Left ventricle myocardium inferior (tissue), 1 donor: ENCODE data around the gene SLX9. TPM values are rescaled to one million over a fixed set of nuclear protein-coding genes. Genes with fewer than 3 reads are reported as not detected.
A peak's percentile ranks its signal among the peaks of the same experiment; 100 is the strongest.

Source experiments
- DNase-seq: peaks from one replicate; pipeline ENCODE4 v3.0.0-alpha.2; 2020
- H3K27ac ChIP-seq: fragments of 200-600 bp; replicated peaks from 2 replicates; pipeline ENCODE4 v1.8.0; 2021
- H3K27me3 ChIP-seq: fragments of 200-600 bp; 2 replicates; pipeline ENCODE4 v1.8.0; 2021; ENCODE audit warnings: low read depth
- H3K36me3 ChIP-seq: fragments of 200-600 bp; 2 replicates; pipeline ENCODE4 v1.8.0; 2021
- H3K4me1 ChIP-seq: fragments of 200-600 bp; 2 replicates; pipeline ENCODE4 v1.8.0; 2021
- H3K4me3 ChIP-seq: fragments of 200-600 bp; 2 replicates; pipeline ENCODE4 v1.8.0; 2021; ENCODE audit warnings: mild to moderate bottlenecking, moderate library complexity
- H3K9me3 ChIP-seq: fragments of 200-600 bp; replicated peaks from 2 replicates; pipeline ENCODE4 v1.8.0; 2021
- intact Hi-C: fragments of 100-400 bp; cut with micrococcal nuclease; formaldehyde crosslinking; loops from one replicate; pipeline ENCODE4 v1.11.0; 2022
- total RNA-seq: library from RNA; stranded (reverse); fragmentation: NEBNext Ultra II Directional; extraction: Animal tissue kit (Norgen Biotek cat#: 25700); gene quantifications from one replicate; pipeline ENCODE4 v1.2.1, GENCODE V29; 2021
- TF ChIP-seq, protein P1 (sequence below): fragments of 200-600 bp; IDR thresholded peaks from 2 replicates; pipeline ENCODE4 v1.8.0; 2021; ENCODE audit warnings: antibody characterized with exemption, mild to moderate bottlenecking, borderline replicate concordance
- donor health status: DM: no; HTN: yes; CAD: no; lungs with severe emphysema.

SLX9 gene
- total RNA-seq, 1 donor from 2014 or later, result 70.7 TPM

DNA sequence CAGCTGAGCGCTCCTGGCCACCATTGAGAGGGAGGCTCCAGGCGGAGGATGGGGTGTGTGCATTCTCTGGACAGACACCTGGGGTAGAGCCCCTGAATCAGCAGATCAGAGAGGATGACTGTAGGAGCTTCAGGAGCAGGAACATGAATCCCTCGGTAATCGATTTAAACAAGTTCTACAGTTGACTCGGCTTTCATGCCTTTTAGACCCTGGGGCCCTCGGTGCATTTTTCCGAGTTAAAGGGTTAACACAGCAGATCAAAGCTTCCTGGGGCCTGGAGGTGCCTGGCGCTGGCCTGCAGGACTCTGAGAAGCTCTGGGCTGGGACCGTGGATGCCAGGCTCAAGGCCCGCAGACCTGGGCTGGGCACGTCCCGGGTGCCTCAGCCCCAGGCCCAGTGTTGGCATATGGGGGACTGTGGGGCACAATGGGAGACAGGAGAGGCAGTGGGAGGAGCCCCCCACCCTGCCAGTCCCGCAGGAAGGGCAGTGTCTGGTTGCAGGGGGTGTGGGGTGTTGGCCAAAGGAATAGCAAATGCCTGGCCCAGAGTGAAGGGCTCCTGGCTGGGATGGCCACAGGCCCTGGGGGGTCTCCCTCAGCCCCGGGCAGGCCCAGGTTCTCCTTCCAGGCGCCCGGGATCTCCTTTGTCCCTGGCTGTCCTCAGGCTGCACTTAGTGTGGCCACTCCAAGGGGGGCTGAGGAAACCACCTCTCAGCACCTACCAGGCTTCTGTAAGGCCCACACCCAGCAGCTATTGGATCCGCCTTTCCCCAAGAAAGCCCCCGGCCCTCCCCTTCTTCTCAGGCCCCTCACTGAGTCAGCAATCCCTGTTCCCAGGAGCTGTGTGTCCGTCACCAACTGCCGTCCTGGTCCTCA lies 40.1 kb downstream of the SLX9 start:
- DNase-seq, result no peak
- H3K27me3 ChIP-seq, result no peaks in the 10 kb centered on the region
- intact Hi-C loops, result no loop called here
- TF ChIP-seq, protein P1, sequence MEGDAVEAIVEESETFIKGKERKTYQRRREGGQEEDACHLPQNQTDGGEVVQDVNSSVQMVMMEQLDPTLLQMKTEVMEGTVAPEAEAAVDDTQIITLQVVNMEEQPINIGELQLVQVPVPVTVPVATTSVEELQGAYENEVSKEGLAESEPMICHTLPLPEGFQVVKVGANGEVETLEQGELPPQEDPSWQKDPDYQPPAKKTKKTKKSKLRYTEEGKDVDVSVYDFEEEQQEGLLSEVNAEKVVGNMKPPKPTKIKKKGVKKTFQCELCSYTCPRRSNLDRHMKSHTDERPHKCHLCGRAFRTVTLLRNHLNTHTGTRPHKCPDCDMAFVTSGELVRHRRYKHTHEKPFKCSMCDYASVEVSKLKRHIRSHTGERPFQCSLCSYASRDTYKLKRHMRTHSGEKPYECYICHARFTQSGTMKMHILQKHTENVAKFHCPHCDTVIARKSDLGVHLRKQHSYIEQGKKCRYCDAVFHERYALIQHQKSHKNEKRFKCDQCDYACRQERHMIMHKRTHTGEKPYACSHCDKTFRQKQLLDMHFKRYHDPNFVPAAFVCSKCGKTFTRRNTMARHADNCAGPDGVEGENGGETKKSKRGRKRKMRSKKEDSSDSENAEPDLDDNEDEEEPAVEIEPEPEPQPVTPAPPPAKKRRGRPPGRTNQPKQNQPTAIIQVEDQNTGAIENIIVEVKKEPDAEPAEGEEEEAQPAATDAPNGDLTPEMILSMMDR, result no peak
- H3K36me3 ChIP-seq, result peaks cover 24% of the 10 kb centered on the region
- peaks cover 30% of the 10 kb centered on the region for H3K4me1 ChIP-seq
- peak overlapping the region; percentile 8 for H3K27ac ChIP-seq
- no peaks in the 10 kb centered on the region for H3K9me3 ChIP-seq
- H3K4me3 ChIP-seq, result no peak overlapping the region

DNA sequence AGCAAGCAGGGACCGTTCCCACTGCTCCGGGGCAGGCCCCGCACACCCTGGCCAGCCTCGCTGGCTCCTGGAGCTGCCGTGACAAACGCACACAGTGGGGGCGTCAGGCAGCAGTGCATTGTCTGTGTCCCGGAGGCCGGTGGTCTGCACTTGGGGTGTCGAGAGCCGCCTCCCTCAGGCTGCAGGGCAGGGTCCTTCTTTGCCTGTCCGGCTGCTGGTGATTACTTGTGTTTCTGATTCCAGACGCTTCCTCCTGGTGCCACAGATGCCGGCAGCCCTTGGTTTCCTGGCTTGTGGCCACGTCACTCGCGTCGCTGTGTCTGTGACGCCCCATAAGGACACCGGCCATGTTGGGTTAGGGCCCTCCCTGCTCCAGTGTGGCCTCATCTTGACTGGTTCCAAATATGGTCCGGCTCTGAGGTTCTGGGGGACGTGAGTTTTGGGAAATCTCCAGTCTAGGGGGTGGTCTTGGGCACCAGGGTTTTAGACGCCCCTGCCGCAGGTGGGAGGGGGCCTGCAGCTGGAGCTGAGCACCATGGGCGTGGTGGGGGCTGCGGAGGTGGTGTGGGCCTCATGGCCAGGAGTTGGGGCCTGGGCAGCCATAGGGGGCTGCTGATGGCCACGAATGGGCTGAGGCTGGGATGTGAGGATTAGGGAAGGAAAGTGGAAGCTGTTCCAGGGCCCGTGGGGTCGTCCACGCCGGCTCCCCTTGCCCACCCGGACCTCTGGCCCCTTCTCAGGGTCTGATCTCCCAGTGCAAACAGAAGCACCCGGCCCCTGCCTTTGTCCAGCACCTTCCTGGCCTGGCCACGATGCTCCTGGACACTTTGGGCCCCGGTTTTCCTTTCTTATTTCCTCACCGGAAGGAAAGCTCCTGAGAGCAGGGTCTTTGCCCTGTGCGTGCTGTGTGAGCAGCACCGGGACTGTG lies 41.0 kb downstream of the SLX9 start:
- Histone ChIP-seq H3K27me3 (no peaks in the 10 kb centered on the region), H3K9me3 (no peaks in the 10 kb centered on the region), H3K4me1 (peaks cover 39% of the 10 kb centered on the region), H3K27ac (peak overlapping the region; percentile 8), H3K36me3 (peaks cover 18% of the 10 kb centered on the region), H3K4me3 (no peak overlapping the region)
- TF ChIP-seq, protein P1, result no peak
- intact Hi-C loops, result no loop called here
- DNase-seq, result no peak

DNA sequence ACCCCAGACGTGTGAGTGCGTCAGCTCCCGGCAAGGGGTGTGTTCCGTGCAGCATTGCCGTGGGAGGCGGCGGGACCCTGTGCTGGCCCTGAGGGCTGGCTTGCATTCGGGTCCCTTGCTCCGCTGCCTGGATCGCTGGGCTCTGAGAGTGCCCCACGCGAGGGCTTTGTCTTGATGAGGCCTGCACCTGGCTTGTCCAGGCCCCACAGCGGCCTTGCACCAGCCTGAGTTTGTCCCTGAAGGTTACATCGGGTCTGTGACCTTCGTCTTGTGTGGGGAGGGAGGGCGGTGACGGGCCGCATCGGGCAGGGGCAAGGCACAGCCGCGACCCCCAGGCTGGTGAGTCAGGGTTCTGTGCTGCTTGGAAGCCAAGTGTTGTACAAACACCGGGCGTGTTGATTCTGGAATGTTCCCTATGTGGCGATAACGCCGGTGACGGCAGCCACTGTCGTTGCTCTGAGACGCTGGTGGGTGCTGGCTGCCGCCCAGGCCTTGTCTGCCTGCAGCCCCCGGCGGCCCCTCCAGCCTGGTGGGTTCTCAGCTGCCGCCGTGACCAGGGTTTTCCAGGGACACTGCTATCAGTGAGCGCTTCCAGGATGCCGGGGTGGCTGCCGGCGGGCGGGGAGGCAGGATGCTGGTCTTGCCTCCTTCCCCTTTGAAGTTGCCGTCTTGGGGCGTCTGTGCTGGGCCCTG lies 42.9 kb downstream of the SLX9 start:
- Histone ChIP-seq H3K36me3 (peaks cover 3% of the 10 kb centered on the region), H3K27me3 (no peaks in the 10 kb centered on the region), H3K9me3 (no peaks in the 10 kb centered on the region), H3K4me3 (no peak overlapping the region), H3K27ac (peak overlapping the region; percentile 76), H3K4me1 (peaks cover 39% of the 10 kb centered on the region)
- TF ChIP-seq, protein P1, result no peak
- DNase-seq, result peak; percentile 46
- intact Hi-C loops, result no loop called here

DNA sequence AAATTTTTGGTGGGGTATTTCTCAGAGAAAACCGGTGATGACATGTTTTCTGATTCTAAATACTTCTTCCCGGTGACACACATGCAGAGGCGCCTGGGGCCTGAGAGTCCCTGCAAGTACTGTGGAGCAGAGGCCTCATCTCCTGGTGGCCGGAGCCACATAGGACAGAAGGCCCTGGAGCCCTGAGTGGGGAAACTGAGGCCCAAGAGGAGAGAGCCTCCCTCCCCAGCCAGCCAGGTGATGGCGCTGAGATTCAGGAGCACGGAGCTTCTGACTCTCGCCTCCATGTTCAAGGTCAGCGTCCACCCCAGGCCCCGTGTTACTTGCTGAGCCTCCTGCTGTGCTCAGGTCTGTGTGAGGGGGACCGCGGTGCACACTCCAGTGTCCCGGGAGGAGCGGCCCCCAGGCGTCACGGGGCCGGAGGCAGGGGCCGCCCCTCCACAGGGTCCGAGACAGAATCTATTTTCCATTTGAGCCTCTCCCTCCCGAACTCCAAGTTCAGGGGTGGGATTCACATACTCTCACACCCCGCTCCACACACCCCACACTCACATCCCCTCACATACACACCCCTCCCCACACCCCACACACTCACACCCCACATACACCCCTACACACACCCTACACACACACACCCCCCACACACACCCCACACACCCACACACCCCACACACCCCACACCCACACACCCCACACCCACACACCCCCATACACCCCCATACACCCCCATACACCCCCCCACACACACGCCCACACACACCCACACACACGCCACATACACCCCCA lies 43.8 kb downstream of the SLX9 start:
- DNase-seq, result peak; percentile 13
- peak overlapping the region; percentile 76 for H3K27ac ChIP-seq
- TF ChIP-seq, protein P1, result no peak
- no peak overlapping the region for H3K4me3 ChIP-seq
- no peaks in the 10 kb centered on the region for H3K36me3 ChIP-seq
- no peaks in the 10 kb centered on the region for H3K9me3 ChIP-seq
- intact Hi-C loops, result no loop called here
- peaks cover 39% of the 10 kb centered on the region for H3K4me1 ChIP-seq
- no peaks in the 10 kb centered on the region for H3K27me3 ChIP-seq
